ENCODE data around the gene CDH26.

CDH26 gene

DNA sequence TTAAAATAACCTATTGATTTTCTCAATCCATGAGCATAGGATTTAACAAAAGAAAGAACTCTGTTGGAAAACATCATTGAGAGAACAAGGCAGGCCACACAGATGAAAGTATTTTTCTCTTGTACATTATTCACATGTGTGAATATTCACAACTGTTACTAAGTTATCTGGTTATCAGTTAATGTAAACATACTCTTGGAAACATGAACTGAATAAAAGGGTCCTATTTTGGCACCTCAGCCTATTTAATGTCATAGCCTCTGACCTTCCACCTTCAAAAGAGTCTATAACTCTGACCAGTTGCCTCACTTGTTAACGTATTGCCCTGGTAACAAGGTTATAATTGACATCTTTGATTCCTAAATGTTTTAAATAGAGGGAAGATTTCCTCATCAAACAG lies 32.9 kb upstream of the CDH26 start:
- TF ChIP-seq, protein P1, sequence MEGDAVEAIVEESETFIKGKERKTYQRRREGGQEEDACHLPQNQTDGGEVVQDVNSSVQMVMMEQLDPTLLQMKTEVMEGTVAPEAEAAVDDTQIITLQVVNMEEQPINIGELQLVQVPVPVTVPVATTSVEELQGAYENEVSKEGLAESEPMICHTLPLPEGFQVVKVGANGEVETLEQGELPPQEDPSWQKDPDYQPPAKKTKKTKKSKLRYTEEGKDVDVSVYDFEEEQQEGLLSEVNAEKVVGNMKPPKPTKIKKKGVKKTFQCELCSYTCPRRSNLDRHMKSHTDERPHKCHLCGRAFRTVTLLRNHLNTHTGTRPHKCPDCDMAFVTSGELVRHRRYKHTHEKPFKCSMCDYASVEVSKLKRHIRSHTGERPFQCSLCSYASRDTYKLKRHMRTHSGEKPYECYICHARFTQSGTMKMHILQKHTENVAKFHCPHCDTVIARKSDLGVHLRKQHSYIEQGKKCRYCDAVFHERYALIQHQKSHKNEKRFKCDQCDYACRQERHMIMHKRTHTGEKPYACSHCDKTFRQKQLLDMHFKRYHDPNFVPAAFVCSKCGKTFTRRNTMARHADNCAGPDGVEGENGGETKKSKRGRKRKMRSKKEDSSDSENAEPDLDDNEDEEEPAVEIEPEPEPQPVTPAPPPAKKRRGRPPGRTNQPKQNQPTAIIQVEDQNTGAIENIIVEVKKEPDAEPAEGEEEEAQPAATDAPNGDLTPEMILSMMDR (IDR thresholded peaks at IDR 0.05; ENCODE audit: control extremely low read depth, extremely low read depth, low read depth, missing control alignments), result no peak
- no peak for DNase-seq (ENCODE audit: extremely low spot score)
- ChIA-PET CTCF (interaction anchor here (0.7 to 1.6 kb wide), 4 partner anchors 9 to 15 kb away, joined by 3 to 8 read pairs (median 4); partner anchors contain the start of genes FAM217B, PPP1R3D and SYCP2), POLR2A (no interaction called here)

DNA sequence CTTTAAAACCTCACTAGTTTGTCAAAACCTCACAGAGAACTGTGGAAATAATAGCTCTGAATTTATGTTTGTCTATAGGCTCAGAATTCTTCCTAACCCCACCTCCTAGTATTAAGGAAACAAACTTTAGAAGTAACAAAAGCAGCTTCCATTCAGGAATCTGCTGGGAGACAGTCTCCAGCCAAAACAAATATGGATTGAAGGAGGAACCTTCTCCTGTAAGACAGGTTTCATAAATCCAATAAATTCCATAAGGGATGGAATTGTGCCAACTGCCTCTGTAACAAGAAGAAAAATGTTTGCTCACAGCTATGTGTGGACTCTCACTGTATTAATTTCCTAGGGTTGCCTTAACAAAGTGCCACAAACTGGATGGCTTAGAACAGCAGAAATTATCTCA lies 32.3 kb upstream of the CDH26 start:
- CTCF ChIA-PET, result interaction anchor here (0.7 to 2.0 kb wide), 5 partner anchors 8 to 15 kb away, joined by 3 to 9 read pairs (median 5); partner anchors contain the start of genes FAM217B, PPP1R3D and SYCP2
- POLR2A ChIA-PET, result no interaction called here
- no peak for DNase-seq (ENCODE audit: extremely low spot score)
- TF ChIP-seq, protein P1 (IDR thresholded peaks at IDR 0.05; ENCODE audit: control extremely low read depth, extremely low read depth, low read depth, missing control alignments), result no peak

DNA sequence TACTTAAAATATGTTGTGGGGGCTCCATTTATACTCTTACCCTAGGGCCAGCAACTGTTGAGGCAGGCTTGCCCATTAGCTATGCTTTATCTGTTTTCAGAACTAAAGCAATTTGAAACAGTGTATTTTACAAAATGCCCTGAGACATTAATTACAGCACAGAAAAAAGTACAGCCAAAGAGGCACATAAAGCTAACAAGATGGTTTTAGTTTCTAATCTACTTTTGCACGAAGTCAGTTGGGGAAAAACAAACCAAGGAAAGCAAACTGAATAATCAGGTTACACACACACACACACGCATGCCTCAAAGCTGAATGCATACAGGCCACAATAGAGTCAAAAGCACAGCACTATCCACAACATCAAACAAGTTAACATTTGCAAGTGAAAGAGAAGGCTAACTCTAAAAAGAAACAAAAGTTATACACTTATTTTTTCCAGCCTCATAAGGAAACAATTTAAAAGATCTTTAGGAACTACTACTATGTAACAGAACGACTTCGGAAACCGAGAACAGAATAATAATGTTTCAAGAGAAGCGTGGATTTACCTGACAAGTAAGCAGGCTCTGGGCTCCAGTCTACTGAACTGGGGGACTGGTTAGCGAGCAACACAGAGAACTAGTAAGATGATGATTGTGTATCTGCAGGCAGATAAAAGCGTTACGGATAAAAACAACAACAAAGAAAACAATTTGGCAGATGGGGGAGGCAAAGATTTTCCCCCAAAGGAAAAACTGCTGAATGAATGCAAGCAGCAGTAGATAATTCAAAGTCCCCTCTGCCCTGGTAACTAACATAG lies 26.5 kb upstream of the CDH26 start:
- no peak for DNase-seq (ENCODE audit: extremely low spot score)
- POLR2A ChIA-PET, result no interaction called here
- CTCF ChIA-PET, result interaction anchor here (1.4 to 1.7 kb wide), 2 partner anchors 9 to 16 kb away, joined by 5 to 10 read pairs; partner anchors contain the start of genes FAM217B and PPP1R3D
- TF ChIP-seq, protein P1 (IDR thresholded peaks at IDR 0.05; ENCODE audit: control extremely low read depth, extremely low read depth, low read depth, missing control alignments), result no peak

DNA sequence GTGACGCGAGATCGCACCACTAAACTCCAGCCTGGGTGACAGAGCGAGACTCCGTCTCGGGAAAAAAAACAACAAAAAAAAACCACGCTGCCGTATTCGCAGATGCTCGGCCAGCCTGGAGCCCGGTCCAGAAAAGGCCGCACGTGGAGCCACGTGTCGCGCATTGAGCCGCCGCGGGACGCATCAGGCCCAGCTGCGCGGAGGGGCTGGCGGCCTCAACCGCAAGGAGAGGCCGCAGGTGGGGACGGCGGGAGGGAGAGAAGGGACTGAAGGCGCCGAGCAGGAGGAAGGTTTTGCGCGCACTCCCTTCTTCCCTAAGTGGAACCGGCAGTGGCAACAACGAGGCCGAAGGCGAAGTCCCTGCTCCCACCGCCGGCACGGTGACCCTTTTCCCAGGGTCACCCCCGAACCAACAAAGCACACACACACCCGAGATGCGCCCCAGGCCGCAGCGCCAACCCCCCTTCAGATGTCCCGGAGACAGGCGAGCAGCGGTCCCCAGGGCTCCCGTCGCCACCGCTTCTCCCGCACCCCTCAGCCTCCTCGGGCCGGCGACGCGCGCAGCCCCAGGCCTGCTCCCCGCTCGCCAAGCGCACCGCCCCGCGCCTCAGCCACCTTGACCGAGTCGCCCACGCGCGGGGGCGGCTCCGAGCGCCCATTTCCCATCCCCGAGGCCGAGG lies 25.5 kb upstream of the CDH26 start:
- CTCF ChIA-PET, result interaction anchor here (1.7 to 6.2 kb wide), 2 partner anchors 8 to 15 kb away, joined by 10 to 94 read pairs; partner anchors contain the start of genes FAM217B and PPP1R3D
- TF ChIP-seq, protein P1 (IDR thresholded peaks at IDR 0.05; ENCODE audit: control extremely low read depth, extremely low read depth, low read depth, missing control alignments), result no peak
- POLR2A ChIA-PET, result no interaction called here
- no peak for DNase-seq (ENCODE audit: extremely low spot score)

DNA sequence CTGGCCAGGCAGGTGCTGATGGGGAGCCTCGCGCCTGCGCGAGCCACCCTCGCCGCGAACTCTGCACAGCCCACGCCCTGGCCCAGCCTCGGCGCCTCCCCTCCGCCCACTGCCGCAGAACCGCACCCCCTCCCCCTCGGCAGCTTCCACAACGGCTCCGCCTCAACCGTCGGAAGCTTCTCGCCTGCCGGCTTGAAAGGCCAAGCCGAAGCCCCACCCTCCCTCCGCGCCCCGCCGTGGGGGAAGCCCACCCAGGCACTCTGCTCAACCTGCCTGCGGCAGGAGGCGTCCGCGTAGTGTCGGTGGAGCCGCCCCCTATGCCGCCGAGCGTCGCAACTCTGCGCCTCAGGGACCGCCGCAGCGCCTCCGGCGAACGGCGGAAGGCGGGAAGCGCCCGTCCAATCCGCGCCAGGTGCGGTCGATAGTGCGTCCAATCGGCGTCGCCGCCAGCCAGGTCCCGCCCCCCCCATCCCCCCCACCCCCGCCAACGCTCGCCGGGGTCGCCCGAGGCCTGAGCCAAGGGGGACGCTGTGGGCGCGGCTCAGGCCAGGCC lies 24.9 kb upstream of the CDH26 start, which contains the start of gene SYCP2:
SYCP2 (minus strand) TSS at position 342 of the 553 bp plus-strand sequence. CDS start 11,224 bp downstream, outside the sequence.
- POLR2A ChIA-PET, result no interaction called here
- DNase-seq (ENCODE audit: extremely low spot score), result peak; percentile 69
- CTCF ChIA-PET, result interaction anchor here (1.0 to 6.2 kb wide), 11 partner anchors 7 to 269 kb away, joined by 3 to 94 read pairs (median 5); no protein-coding TSS in a partner anchor
- TF ChIP-seq, protein P1 (IDR thresholded peaks at IDR 0.05; ENCODE audit: control extremely low read depth, extremely low read depth, low read depth, missing control alignments), result no peak
